22Rv1 (cell line): Measurements from ENCODE around the gene CFAP46.

Experiments used
- ZFX ChIP-seq: fragments of 450-650 bp; IDR thresholded peaks from 2 replicates; pipeline ENCODE4 v1.6.1; 2017; ENCODE audit warnings: antibody characterized with exemption, borderline replicate concordance
- TF ChIP-seq, protein P1 (sequence below): fragments of 450-650 bp; IDR thresholded peaks from 2 replicates; pipeline ENCODE4 v1.5.1; 2017; ENCODE audit warnings: mild to moderate bottlenecking

DNA sequence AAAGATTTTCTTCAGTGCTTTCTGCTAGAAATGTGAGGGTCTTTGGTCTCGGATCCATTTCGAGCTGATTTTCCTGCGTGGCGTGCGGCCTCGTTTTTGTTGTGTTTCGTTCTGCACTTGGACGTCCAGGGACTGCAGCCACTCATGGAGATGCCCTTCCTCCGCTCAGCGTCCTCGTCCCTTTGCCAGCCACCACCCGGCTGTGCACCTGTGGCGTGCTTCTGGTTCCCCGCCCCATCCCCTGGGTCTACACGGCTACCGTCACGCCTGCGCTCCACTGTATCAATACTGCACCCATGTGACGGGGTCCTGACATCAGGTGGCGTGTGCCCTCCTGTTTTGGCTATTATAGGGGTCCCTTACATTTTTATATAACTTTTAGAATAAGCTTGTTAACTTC lies 113.7 kb downstream of the CFAP46 start:
- TF ChIP-seq, protein P1, sequence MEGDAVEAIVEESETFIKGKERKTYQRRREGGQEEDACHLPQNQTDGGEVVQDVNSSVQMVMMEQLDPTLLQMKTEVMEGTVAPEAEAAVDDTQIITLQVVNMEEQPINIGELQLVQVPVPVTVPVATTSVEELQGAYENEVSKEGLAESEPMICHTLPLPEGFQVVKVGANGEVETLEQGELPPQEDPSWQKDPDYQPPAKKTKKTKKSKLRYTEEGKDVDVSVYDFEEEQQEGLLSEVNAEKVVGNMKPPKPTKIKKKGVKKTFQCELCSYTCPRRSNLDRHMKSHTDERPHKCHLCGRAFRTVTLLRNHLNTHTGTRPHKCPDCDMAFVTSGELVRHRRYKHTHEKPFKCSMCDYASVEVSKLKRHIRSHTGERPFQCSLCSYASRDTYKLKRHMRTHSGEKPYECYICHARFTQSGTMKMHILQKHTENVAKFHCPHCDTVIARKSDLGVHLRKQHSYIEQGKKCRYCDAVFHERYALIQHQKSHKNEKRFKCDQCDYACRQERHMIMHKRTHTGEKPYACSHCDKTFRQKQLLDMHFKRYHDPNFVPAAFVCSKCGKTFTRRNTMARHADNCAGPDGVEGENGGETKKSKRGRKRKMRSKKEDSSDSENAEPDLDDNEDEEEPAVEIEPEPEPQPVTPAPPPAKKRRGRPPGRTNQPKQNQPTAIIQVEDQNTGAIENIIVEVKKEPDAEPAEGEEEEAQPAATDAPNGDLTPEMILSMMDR = no peak
- no peak for TF ChIP-seq ZFX
